HFFc6 (cell line): ENCODE results near the gene SERPINA5. TPM values are rescaled to one million over a fixed set of nuclear protein-coding genes. Genes with fewer than 3 reads are reported as not detected.

Experiments used
- DNase-seq: peaks from one replicate; pipeline ENCODE4 v3.0.0-alpha.2; 2018
- H3K27ac Mint-ChIP-seq: 2 replicates; pipeline ENCODE4 v1.8.0; 2020; ENCODE audit warnings: mild to moderate bottlenecking, mixed read lengths
- H3K27me3 Mint-ChIP-seq: 2 replicates; pipeline ENCODE4 v1.8.0; 2021; ENCODE audit warnings: mild to moderate bottlenecking, moderate library complexity, mixed read lengths; ENCODE audit not compliant: insufficient read depth
- H3K36me3 Mint-ChIP-seq: 2 replicates; pipeline ENCODE4 v1.8.0; 2021; ENCODE audit warnings: low read depth, mixed read lengths
- H3K4me1 Mint-ChIP-seq: 2 replicates; pipeline ENCODE4 v1.8.0; 2020; ENCODE audit warnings: low read depth, mixed read lengths
- H3K4me3 Mint-ChIP-seq: 2 replicates; pipeline ENCODE4 v1.8.0; 2020; ENCODE audit warnings: mild to moderate bottlenecking, moderate library complexity, mixed read lengths
- H3K9me3 Mint-ChIP-seq: 2 replicates; pipeline ENCODE4 v1.8.0; 2020; ENCODE audit warnings: mild to moderate bottlenecking, mixed read lengths
- total RNA-seq, 6 experiments: library from RNA; stranded (reverse); fragmentation: NEBNext Ultra II Directional; extraction: Animal tissue kit (Norgen Biotek cat#: 25700); gene quantifications; 2 replicates in 1 of 6; 3 replicates in 5 of 6; pipeline ENCODE4 v1.2.3, GENCODE V29; 2021
- TF ChIP-seq, protein P1 (sequence below): fragments of 200-600 bp; sonication (generic); IDR thresholded peaks from 2 replicates; pipeline ENCODE4 v1.5.0; 2021; ENCODE audit warnings: antibody characterized with exemption, mild to moderate bottlenecking

Gene SERPINA5
- total RNA-seq, 6 experiments from 2014 or later = not detected

DNA sequence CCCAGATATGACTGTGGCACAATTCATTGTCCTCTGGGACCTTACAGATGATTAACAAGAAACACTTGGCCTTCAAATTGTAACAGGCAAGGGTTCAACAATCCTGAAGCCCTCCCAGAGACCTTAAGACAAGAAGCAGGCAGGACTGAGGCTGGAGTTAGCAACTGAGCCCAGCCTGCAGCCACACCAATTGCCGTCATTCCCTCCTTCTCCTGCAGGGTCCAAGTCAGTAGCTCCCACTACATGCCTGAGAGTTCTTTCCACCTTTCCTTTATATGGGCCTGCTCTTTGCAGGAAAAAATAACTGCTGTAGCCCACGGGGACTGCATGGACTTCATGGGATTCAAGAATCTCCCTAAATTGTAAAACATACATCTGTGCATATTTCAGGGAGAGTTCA, 22.4 kb upstream of the SERPINA5 start:
- H3K9me3 Mint-ChIP-seq = peaks cover 72% of the 10 kb centered on the region
- no peaks in the 10 kb centered on the region for H3K4me1 Mint-ChIP-seq
- no peak overlapping the region for H3K4me3 Mint-ChIP-seq
- H3K36me3 Mint-ChIP-seq = no peaks in the 10 kb centered on the region
- H3K27ac Mint-ChIP-seq = no peak overlapping the region
- no peaks in the 10 kb centered on the region; the same call in none of the 2 replicates for H3K27me3 Mint-ChIP-seq
- no peak for DNase-seq
- TF ChIP-seq, protein P1, sequence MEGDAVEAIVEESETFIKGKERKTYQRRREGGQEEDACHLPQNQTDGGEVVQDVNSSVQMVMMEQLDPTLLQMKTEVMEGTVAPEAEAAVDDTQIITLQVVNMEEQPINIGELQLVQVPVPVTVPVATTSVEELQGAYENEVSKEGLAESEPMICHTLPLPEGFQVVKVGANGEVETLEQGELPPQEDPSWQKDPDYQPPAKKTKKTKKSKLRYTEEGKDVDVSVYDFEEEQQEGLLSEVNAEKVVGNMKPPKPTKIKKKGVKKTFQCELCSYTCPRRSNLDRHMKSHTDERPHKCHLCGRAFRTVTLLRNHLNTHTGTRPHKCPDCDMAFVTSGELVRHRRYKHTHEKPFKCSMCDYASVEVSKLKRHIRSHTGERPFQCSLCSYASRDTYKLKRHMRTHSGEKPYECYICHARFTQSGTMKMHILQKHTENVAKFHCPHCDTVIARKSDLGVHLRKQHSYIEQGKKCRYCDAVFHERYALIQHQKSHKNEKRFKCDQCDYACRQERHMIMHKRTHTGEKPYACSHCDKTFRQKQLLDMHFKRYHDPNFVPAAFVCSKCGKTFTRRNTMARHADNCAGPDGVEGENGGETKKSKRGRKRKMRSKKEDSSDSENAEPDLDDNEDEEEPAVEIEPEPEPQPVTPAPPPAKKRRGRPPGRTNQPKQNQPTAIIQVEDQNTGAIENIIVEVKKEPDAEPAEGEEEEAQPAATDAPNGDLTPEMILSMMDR = no peak

DNA sequence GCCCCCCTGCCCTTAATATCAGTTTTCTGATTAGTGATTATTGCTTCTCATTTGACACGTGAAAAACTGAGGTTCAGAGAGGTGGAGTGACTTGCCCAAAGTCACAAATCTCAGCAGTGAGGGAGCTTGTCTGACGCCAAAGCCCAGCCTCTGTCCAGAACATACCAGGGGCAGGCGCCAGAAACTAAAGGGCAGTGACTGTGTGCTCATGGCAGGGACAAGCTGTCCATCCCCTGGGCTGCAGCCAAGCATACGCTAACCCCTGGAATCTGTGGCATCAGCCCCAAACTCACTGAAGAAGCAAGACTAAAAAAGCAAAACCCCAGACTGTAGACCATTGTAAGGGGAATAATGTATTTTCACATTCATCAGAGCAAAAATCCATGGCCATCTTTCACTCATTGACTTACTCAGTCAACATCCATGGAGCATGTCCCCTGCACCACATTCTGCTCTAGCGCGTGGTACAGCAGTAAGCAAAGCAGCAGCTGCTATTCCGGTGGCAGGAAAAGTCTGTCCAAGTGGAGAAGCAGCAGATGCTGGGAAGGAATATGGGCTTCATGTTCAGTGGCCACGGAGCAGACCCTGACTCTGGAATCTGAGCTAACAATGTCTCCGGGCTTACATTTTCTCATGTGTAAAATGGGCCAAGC, 21.5 kb upstream of the SERPINA5 start:
- H3K27ac Mint-ChIP-seq = no peak overlapping the region
- H3K36me3 Mint-ChIP-seq = no peaks in the 10 kb centered on the region
- no peaks in the 10 kb centered on the region for H3K4me1 Mint-ChIP-seq
- H3K4me3 Mint-ChIP-seq = no peak overlapping the region
- peaks cover 79% of the 10 kb centered on the region for H3K9me3 Mint-ChIP-seq
- TF ChIP-seq, protein P1 = no peak
- DNase-seq = no peak
- no peaks in the 10 kb centered on the region; the same call in none of the 2 replicates for H3K27me3 Mint-ChIP-seq

- H3K36me3 Mint-ChIP-seq = no peaks in the 10 kb centered on the region
- peaks cover 80% of the 10 kb centered on the region for H3K9me3 Mint-ChIP-seq
- no peak for DNase-seq
- TF ChIP-seq, protein P1 = no peak
- H3K27ac Mint-ChIP-seq = no peak overlapping the region
- no peak overlapping the region for H3K4me3 Mint-ChIP-seq
- no peaks in the 10 kb centered on the region for H3K4me1 Mint-ChIP-seq
- no peaks in the 10 kb centered on the region; the same call in none of the 2 replicates for H3K27me3 Mint-ChIP-seq
These were observed 20.9 kb upstream of the SERPINA5 start for GRCh38 chr14:94560291-94560665.

DNA sequence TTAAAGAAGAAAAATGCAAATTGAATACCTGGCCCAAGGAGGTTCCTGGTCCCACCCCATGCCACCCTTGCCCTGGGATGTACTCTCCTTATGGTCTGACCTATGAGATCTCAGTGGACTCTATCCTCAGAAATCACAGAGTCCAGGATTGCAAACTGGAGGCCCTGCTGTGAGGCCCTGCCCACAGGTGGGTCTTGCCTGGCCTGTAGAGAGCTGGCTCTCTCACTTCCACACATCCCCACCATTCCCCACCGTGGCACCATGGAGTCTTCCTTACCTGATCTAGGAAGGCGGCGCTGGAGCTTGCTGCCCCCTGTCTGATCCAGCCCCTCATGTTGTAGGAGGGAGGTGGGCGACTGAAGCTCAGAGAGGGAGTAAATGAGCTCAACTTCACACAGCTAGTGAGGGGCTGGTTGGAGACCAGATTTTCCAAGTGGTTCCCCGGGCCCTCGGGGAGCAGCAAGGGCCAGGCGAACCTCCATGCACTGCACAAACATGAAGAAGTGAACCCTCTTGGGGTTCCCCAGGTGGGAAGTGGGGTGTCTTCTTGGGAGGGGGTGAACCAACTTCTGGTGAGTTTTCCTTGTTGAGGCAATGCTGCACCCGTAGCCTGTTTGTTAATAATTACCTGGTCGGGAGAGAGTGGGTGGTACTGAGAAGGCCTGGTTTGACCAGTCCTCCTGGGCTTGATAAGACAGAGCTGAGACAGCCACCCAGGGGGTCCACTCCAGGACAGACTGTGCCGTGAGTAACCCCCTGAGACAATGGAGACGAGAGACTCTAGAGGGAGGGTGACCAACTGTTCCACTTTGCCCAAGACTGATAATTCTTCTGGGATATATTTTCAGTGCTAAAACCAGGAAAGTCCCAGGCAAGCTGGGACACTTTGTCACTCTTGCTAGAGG, 20.2 kb upstream of the SERPINA5 start, which contains the start of gene SERPINA4:
SERPINA4 (plus strand) TSS at position 692 of the 905 bp plus-strand sequence. CDS start 2,041 bp downstream, outside the sequence.
- no peak for DNase-seq
- Mint-ChIP-seq H3K4me3 (no peak within 1 kb of the TSS), H3K27ac (no peak within 1 kb of the TSS), H3K9me3 (peaks cover 78% of the 10 kb centered on the region), H3K4me1 (no peaks in the 10 kb centered on the region), H3K36me3 (peaks cover 2% of the 10 kb centered on the region; the same call in 1 of the 2 replicates), H3K27me3 (no peaks in the 10 kb centered on the region; the same call in 1 of the 2 replicates)
- TF ChIP-seq, protein P1 = no peak

- H3K27ac Mint-ChIP-seq = no peak overlapping the region
- no peak for DNase-seq
- H3K36me3 Mint-ChIP-seq = peaks cover 8% of the 10 kb centered on the region; the same call in 1 of the 2 replicates
- no peak overlapping the region for H3K4me3 Mint-ChIP-seq
- H3K27me3 Mint-ChIP-seq = no peaks in the 10 kb centered on the region; the same call in 1 of the 2 replicates
- H3K9me3 Mint-ChIP-seq = peaks cover 78% of the 10 kb centered on the region
- TF ChIP-seq, protein P1 = no peak
- H3K4me1 Mint-ChIP-seq = no peaks in the 10 kb centered on the region
These were observed 19.6 kb upstream of the SERPINA5 start for GRCh38 chr14:94561656-94562010.
